GM23338 (cell line): Measurements from ENCODE around the gene PRKG2. TPM values are rescaled to one million over a fixed set of nuclear protein-coding genes. Genes with fewer than 3 reads are reported as not detected.

Experiments
- ATAC-seq: fragments of 200-7000 bp; cut with Tn5 transposase; 3 replicates; pipeline ENCODE4 v1.9.1; 2020
- DNase-seq: peaks from one replicate; pipeline ENCODE4 v3.0.0-alpha.2; 2015; ENCODE audit warnings: low spot score
- H2AFZ ChIP-seq: fragments of 200-600 bp; sonication (generic); 2 replicates; pipeline ENCODE4 v1.8.0; 2016; ENCODE audit warnings: antibody characterized with exemption, mild to moderate bottlenecking, moderate library complexity
- H3F3A ChIP-seq: fragments of 200-600 bp; sonication (generic); replicated peaks from 2 replicates; pipeline ENCODE4 v1.8.0; 2017; ENCODE audit warnings: antibody characterized with exemption, mixed run types, low read depth
- H3K27ac ChIP-seq: fragments of 200-600 bp; sonication (generic); 2 replicates; pipeline ENCODE4 v1.6.1; 2016; ENCODE audit warnings: low read depth
- H3K27me3 ChIP-seq: fragments of 200-600 bp; sonication (generic); 2 replicates; pipeline ENCODE4 v1.8.0; 2016; ENCODE audit warnings: mild to moderate bottlenecking, mixed run types, moderate library complexity; ENCODE audit not compliant: insufficient read depth
- H3K36me3 ChIP-seq: fragments of 200-600 bp; sonication (generic); 2 replicates; pipeline ENCODE4 v1.8.0; 2016; ENCODE audit warnings: mild to moderate bottlenecking; ENCODE audit not compliant: insufficient read depth
- H3K4me1 ChIP-seq: fragments of 200-600 bp; sonication (generic); 2 replicates; pipeline ENCODE4 v1.8.0; 2016; ENCODE audit warnings: mild to moderate bottlenecking, moderate library complexity; ENCODE audit not compliant: insufficient read depth
- H3K4me2 ChIP-seq: fragments of 200-600 bp; sonication (generic); 2 replicates; pipeline ENCODE4 v1.7.1; 2017; ENCODE audit warnings: mixed run types
- H3K4me3 ChIP-seq: fragments of 200-600 bp; sonication (generic); 2 replicates; pipeline ENCODE4 v1.6.1; 2016; ENCODE audit warnings: mixed run types
- H3K79me2 ChIP-seq: fragments of 200-600 bp; sonication (generic); replicated peaks from 2 replicates; pipeline ENCODE4 v1.8.0; 2017; ENCODE audit warnings: mild to moderate bottlenecking; ENCODE audit not compliant: insufficient read depth
- H3K9me2 ChIP-seq: fragments of 200-600 bp; sonication (generic); 2 replicates; pipeline ENCODE4 v1.8.0; 2017; ENCODE audit not compliant: insufficient read depth
- H4K20me1 ChIP-seq: fragments of 200-600 bp; sonication (generic); replicated peaks from 2 replicates; pipeline ENCODE4 v1.8.0; 2017; ENCODE audit warnings: mild to moderate bottlenecking; ENCODE audit not compliant: insufficient read depth
- H3K27ac Mint-ChIP-seq: 2 replicates; pipeline ENCODE4 v1.8.0; 2020; ENCODE audit warnings: inconsistent platforms, mild to moderate bottlenecking, moderate library complexity, mixed read lengths
- H3K27me3 Mint-ChIP-seq: 3 replicates; pipeline ENCODE4 v1.8.0; 2022; ENCODE audit warnings: low read depth, mild to moderate bottlenecking, moderate library complexity, mixed read lengths, inconsistent platforms; ENCODE audit not compliant: insufficient read depth, poor library complexity
- H3K36me3 Mint-ChIP-seq: 3 replicates; pipeline ENCODE4 v1.8.0; 2021; ENCODE audit warnings: low read depth, mild to moderate bottlenecking, inconsistent platforms, moderate library complexity, mixed read lengths
- H3K4me1 Mint-ChIP-seq: 3 replicates; pipeline ENCODE4 v1.8.0; 2020; ENCODE audit warnings: mild to moderate bottlenecking, inconsistent platforms, mixed read lengths
- H3K4me3 Mint-ChIP-seq: 3 replicates; pipeline ENCODE4 v1.8.0; 2021; ENCODE audit warnings: moderate library complexity, mild to moderate bottlenecking, inconsistent platforms, mixed read lengths
- H3K9me3 Mint-ChIP-seq: 3 replicates; pipeline ENCODE4 v1.8.0; 2020; ENCODE audit warnings: moderate library complexity, mild to moderate bottlenecking, inconsistent platforms, mixed read lengths
- CREB1 ChIP-seq: fragments of 250-450 bp; sonication (Bioruptor Pico); IDR thresholded peaks from 2 replicates; pipeline ENCODE4 v1.5.0; 2020; ENCODE audit warnings: low read depth, mild to moderate bottlenecking, moderate library complexity
- CTCF ChIP-seq, 2 experiments: fragments of 200-600 bp in 1 of 2; sonication (generic) in 1 of 2; conservative IDR thresholded peaks; 2 replicates each; pipeline versions ENCODE4 v1.5.1 to v1.6.1; 2016 to 2017; ENCODE audit warnings: antibody characterized with exemption in 2 of 2, low read depth in 2 of 2, mild to moderate bottlenecking in 2 of 2, moderate library complexity in 1 of 2
- ETS1 ChIP-seq: IDR thresholded peaks from 2 replicates; pipeline ENCODE4 v1.6.1; 2016; ENCODE audit warnings: antibody characterized with exemption
- EZH2 ChIP-seq: fragments of 200-600 bp; sonication (generic); IDR thresholded peaks from one replicate; pipeline ENCODE4 v1.8.0; 2017; ENCODE audit warnings: antibody characterized with exemption, mild to moderate bottlenecking, low read depth; ENCODE audit not compliant: unreplicated experiment
- EZH2phosphoT487 ChIP-seq: fragments of 200-600 bp; sonication (generic); IDR thresholded peaks from one replicate; pipeline ENCODE4 v1.8.1; 2018; ENCODE audit warnings: antibody characterized with exemption; ENCODE audit not compliant: unreplicated experiment
- JUNB ChIP-seq: IDR thresholded peaks from one replicate; pipeline ENCODE4 v1.6.1; 2016; ENCODE audit warnings: antibody characterized with exemption; ENCODE audit not compliant: unreplicated experiment
- NANOG ChIP-seq: IDR thresholded peaks from 2 replicates; pipeline ENCODE4 v1.6.1; 2016; ENCODE audit warnings: antibody characterized with exemption, borderline replicate concordance
- POLR2AphosphoS5 ChIP-seq: IDR thresholded peaks from 2 replicates; pipeline ENCODE4 v1.6.1; 2016; ENCODE audit warnings: antibody characterized with exemption, low read depth
- REST ChIP-seq: IDR thresholded peaks from one replicate; pipeline ENCODE4 v1.6.1; 2018; ENCODE audit warnings: antibody characterized with exemption; ENCODE audit not compliant: unreplicated experiment
- STAT1 ChIP-seq: IDR thresholded peaks from one replicate; pipeline ENCODE4 v1.6.1; 2016; ENCODE audit warnings: antibody characterized with exemption; ENCODE audit not compliant: unreplicated experiment
- ZNF114 ChIP-seq: fragments of 250-450 bp; sonication (Bioruptor Pico); IDR thresholded peaks from 2 replicates; pipeline ENCODE4 v1.5.0; 2020; ENCODE audit warnings: mild to moderate bottlenecking, moderate library complexity
- ZNF331 ChIP-seq: fragments of 250-450 bp; sonication (Bioruptor Pico); IDR thresholded peaks from 2 replicates; pipeline ENCODE4 v1.5.0; 2020; ENCODE audit warnings: low read depth, mild to moderate bottlenecking, moderate library complexity
- ZNF462 ChIP-seq: fragments of 250-450 bp; sonication (Bioruptor Pico); IDR thresholded peaks from 2 replicates; pipeline ENCODE4 v1.5.0; 2020; ENCODE audit warnings: mild to moderate bottlenecking, moderate library complexity
- polyA plus RNA-seq: library from polyadenylated mRNA; unstranded; fragments of >200 nt; fragmentation: Nextera tagmentation; extraction: Ambion mirVana; gene quantifications from 2 replicates; pipeline ENCODE4 v1.2.1, GENCODE V29; 2016
- total RNA-seq: library from RNA; depleted of rRNA; stranded (reverse); fragments of >200 nt; shearing (Covaris generic); gene quantifications from 2 replicates; pipeline ENCODE4 v1.2.3, GENCODE V29; 2014

Gene PRKG2
- total and polyA plus RNA-seq, 2 experiments from 2014 or later = 1.9 to 3.6 TPM

GRCh38 chr4:81227138-81227537 is 12.1 kb upstream of the PRKG2 start (continued):
- TF ChIP-seq CTCF (conservative IDR thresholded peaks at IDR 0.05; ENCODE audit: low read depth in 2 of 2) (no peak), POLR2AphosphoS5 (no peak)

- H3K4me3 ChIP-seq = no peak overlapping the region
- Mint-ChIP-seq H3K9me3 (peaks cover 8% of the 10 kb centered on the region), H3K4me1 (peaks cover 4% of the 10 kb centered on the region; the same call in 2 of the 3 replicates), H3K27me3 (peaks cover 7% of the 10 kb centered on the region), H3K36me3 (peaks cover 1% of the 10 kb centered on the region; the same call in 2 of the 3 replicates), H3K4me3 (no peak overlapping the region), H3K27ac (no peak overlapping the region)
- no peaks in the 10 kb centered on the region for H4K20me1 ChIP-seq
- H3K79me2 ChIP-seq = no peaks in the 10 kb centered on the region
- DNase-seq (no peak), ATAC-seq (no peak)
- H3K9me2 ChIP-seq = peaks cover 18% of the 10 kb centered on the region
- H3K4me2 ChIP-seq = no peak overlapping the region
- H3K27ac ChIP-seq = no peak overlapping the region
- H3F3A ChIP-seq = no peaks in the 10 kb centered on the region
- H3K4me1 ChIP-seq = peaks cover 17% of the 10 kb centered on the region
- no peak overlapping the region for H2AFZ ChIP-seq
- no peaks in the 10 kb centered on the region for H3K27me3 ChIP-seq
- no peaks in the 10 kb centered on the region for H3K36me3 ChIP-seq
- TF ChIP-seq ZNF331 (CRISPR knock-in tag) (no peak), CREB1 (no peak), NANOG (no peak), JUNB (no peak), STAT1 (no peak), EZH2phosphoT487 (no peak), EZH2 (no peak), REST (no peak), ETS1 (no peak), ZNF114 (CRISPR knock-in tag) (no peak), ZNF462 (CRISPR knock-in tag) (no peak)
Observed at GRCh38 chr4:81225252-81225651, 10.2 kb upstream of the PRKG2 start.
